Esophagus muscularis mucosa (tissue), 4 donors: ENCODE data around the gene SIPA1L2. TPM values are rescaled to one million over a fixed set of nuclear protein-coding genes. Genes with fewer than 3 reads are reported as not detected.
A peak's percentile ranks its signal among the peaks of the same experiment; 100 is the strongest.

Experiments used
- DNase-seq: peaks from one replicate; pipeline ENCODE4 v3.0.0-alpha.2; 2017; ENCODE audit errors: extremely low spot score
- H3K27ac ChIP-seq, 4 donors: fragments of 200-600 bp; sonication (generic); replicated peaks in 1 of 4; 1 replicate in 3 of 4; 2 replicates in 1 of 4; pipeline ENCODE4 v1.5.1; 2016 to 2019; ENCODE audit warnings: mild to moderate bottlenecking in 1 of 4
- H3K27me3 ChIP-seq, 4 donors: fragments of 200-600 bp; sonication (generic); one replicate each; pipeline versions ENCODE4 v1.5.1 to v1.6.0; 2016 to 2019
- H3K36me3 ChIP-seq, 4 donors: fragments of 200-600 bp; sonication (generic); one replicate each; pipeline ENCODE4 v1.5.1; 2016 to 2019
- H3K4me1 ChIP-seq, 4 donors: fragments of 200-600 bp; sonication (generic); one replicate each; pipeline ENCODE4 v1.5.1; 2016 to 2019
- H3K4me3 ChIP-seq, 4 donors: fragments of 200-600 bp; sonication (generic); 1 replicate in 2 of 4; 2 replicates in 2 of 4; pipeline ENCODE4 v1.5.1; 2016 to 2019; ENCODE audit warnings: mild to moderate bottlenecking in 4 of 4, moderate library complexity in 1 of 4
- H3K9me3 ChIP-seq, 4 donors: fragments of 200-600 bp; sonication (generic); 1 replicate in 3 of 4; 2 replicates in 1 of 4; pipeline ENCODE4 v1.5.1; 2016 to 2019
- CTCF ChIP-seq, 3 experiments: fragments of 200-600 bp in 2 of 3; fragments of 450-650 bp in 1 of 3; sonication (generic) in 2 of 3; IDR thresholded peaks; one replicate each; pipeline ENCODE4 v1.5.1; 2017 to 2019; ENCODE audit warnings: antibody characterized with exemption in 3 of 3, mild to moderate bottlenecking in 2 of 3, moderate library complexity in 1 of 3
- EP300 ChIP-seq: sonication (generic); formaldehyde crosslinking; IDR thresholded peaks from one replicate; pipeline ENCODE4 v1.6.1; 2017; ENCODE audit warnings: antibody characterized with exemption
- POLR2A ChIP-seq: fragments of 450-650 bp; IDR thresholded peaks from one replicate; pipeline ENCODE4 v1.6.1; 2017; ENCODE audit warnings: antibody characterized with exemption, moderate library complexity, mild to moderate bottlenecking, low read depth
- POLR2AphosphoS5 ChIP-seq, 2 donors: sonication (generic); formaldehyde crosslinking; IDR thresholded peaks; one replicate each; pipeline ENCODE4 v1.6.1; 2017; ENCODE audit warnings: antibody characterized with exemption in 2 of 2
- WGBS: methylation state at CpG from one replicate; pipeline ENCODE4 v1.1.5; 2018; 5-methylcytosine and 5-hydroxymethylcytosine counted together
- intact Hi-C: fragments of 100-400 bp; cut with DNase I; formaldehyde crosslinking; loops from one replicate; pipeline ENCODE4 v1.15.1; 2023
- total RNA-seq, 4 donors: library from RNA; depleted of rRNA; stranded (reverse); fragments of >200 nt; gene quantifications; one replicate each; pipeline versions ENCODE4 v1.1.0 to v1.2.1, GENCODE V29; 2016

SIPA1L2 gene
- total RNA-seq, 4 donors from 2014 or later: 37.4 to 59.0 (median 43.0) TPM

- 93% methylated on average over 2 of the region's 2 CpGs for WGBS
- H3K9me3 ChIP-seq: no peaks in the 10 kb centered on the region
- peaks cover 0 to 7% (median 0%) of the 10 kb centered on the region in 4 donors for H3K4me1 ChIP-seq
- DNase-seq: no peak
- H3K27ac ChIP-seq: no peak overlapping the region
- H3K4me3 ChIP-seq: no peak overlapping the region
- no peaks in the 10 kb centered on the region for H3K27me3 ChIP-seq
- TF ChIP-seq POLR2AphosphoS5 (IDR thresholded peaks at IDR 0.05) (no peak), POLR2A (no peak), CTCF (IDR thresholded peaks at IDR 0.05) (no peak), EP300 (no peak)
- intact Hi-C loops: loop anchor here (5.0 to 10.0 kb wide), 3 partner anchors 166 to 606 kb away; no protein-coding TSS in a partner anchor
- H3K36me3 ChIP-seq: no peaks in the 10 kb centered on the region
Observed at GRCh38 chr1:232636799-232637198, 6.9 kb upstream of the SIPA1L2 start.

- no peak overlapping the region for H3K27ac ChIP-seq
- TF ChIP-seq CTCF (IDR thresholded peaks at IDR 0.05): peak; percentile 72 to 82 (median 78)
- no peak for TF ChIP-seq EP300
- H3K36me3 ChIP-seq: no peaks in the 10 kb centered on the region
- DNase-seq: no peak
- intact Hi-C loops: loop anchor here (2.0 to 10.0 kb wide), 4 partner anchors 166 to 606 kb away; partner anchors contain the start of gene NTPCR
- H3K4me1 ChIP-seq: peaks cover 3 to 10% (median 3%) of the 10 kb centered on the region in 4 donors
- no peaks in the 10 kb centered on the region for H3K9me3 ChIP-seq
- WGBS: 3% methylated on average over 3 of the region's 3 CpGs
- no peak overlapping the region for H3K4me3 ChIP-seq
- H3K27me3 ChIP-seq: no peaks in the 10 kb centered on the region
Observed at GRCh38 chr1:232635778-232636356, 5.9 kb upstream of the SIPA1L2 start.

GRCh38 chr1:232635279-232635678 lies 5.3 kb upstream of the SIPA1L2 start:
- Histone ChIP-seq H3K4me3 (no peak overlapping the region), H3K9me3 (no peaks in the 10 kb centered on the region), H3K27ac (no peak overlapping the region), H3K27me3 (no peaks in the 10 kb centered on the region), H3K4me1 (peaks cover 4 to 13% (median 6%) of the 10 kb centered on the region in 4 donors), H3K36me3 (no peaks in the 10 kb centered on the region)
- TF ChIP-seq CTCF (IDR thresholded peaks at IDR 0.05) (no peak), EP300 (no peak), POLR2AphosphoS5 (IDR thresholded peaks at IDR 0.05) (no peak), POLR2A (no peak)
- DNase-seq: no peak
- intact Hi-C loops: loop anchor here (2.0 to 10.0 kb wide), 4 partner anchors 167 to 607 kb away; partner anchors contain the start of gene NTPCR

GRCh38 chr1:232634096-232634495 lies 4.2 kb upstream of the SIPA1L2 start:
- peaks cover 4 to 14% (median 6%) of the 10 kb centered on the region in 4 donors for H3K4me1 ChIP-seq
- WGBS: 89% methylated on average over 5 of the region's 5 CpGs
- H3K4me3 ChIP-seq: no peak overlapping the region
- no peaks in the 10 kb centered on the region for H3K27me3 ChIP-seq
- peak overlapping the region in 1 of 4 donors; percentile 5 for H3K27ac ChIP-seq
- no peak for DNase-seq
- intact Hi-C loops: loop anchor here (2.0 to 10.0 kb wide), 3 partner anchors 317 to 767 kb away; partner anchors contain the start of gene NTPCR
- H3K9me3 ChIP-seq: no peaks in the 10 kb centered on the region
- TF ChIP-seq POLR2A (no peak), CTCF (IDR thresholded peaks at IDR 0.05) (no peak), POLR2AphosphoS5 (IDR thresholded peaks at IDR 0.05) (no peak), EP300 (no peak)
- H3K36me3 ChIP-seq: no peaks in the 10 kb centered on the region

- peak overlapping the region; percentile 90 to 98 (median 95) for H3K27ac ChIP-seq
- no peaks in the 10 kb centered on the region for H3K27me3 ChIP-seq
- H3K4me3 ChIP-seq: peak overlapping the region; percentile 91 to 98 (median 94)
- TF ChIP-seq POLR2A: no peak
- TF ChIP-seq EP300: no peak
- peaks cover 8 to 36% (median 33%) of the 10 kb centered on the region in 4 donors for H3K4me1 ChIP-seq
- H3K9me3 ChIP-seq: no peaks in the 10 kb centered on the region
- no peak for DNase-seq
- 0% methylated on average over 7 of the region's 8 CpGs for WGBS
- no peaks in the 10 kb centered on the region for H3K36me3 ChIP-seq
- intact Hi-C loops: loop anchor here (5.0 to 10.0 kb wide), 2 partner anchors 544 to 764 kb away; no protein-coding TSS in a partner anchor
Observed at GRCh38 chr1:232630894-232631195, 912 bp upstream of the SIPA1L2 start.
